IMR-90 (cell line): ENCODE data around the gene FBLN1. TPM values are rescaled to one million over a fixed set of nuclear protein-coding genes. Genes with fewer than 3 reads are reported as not detected.

Experiments
- ATAC-seq: fragments of 200-7000 bp; cut with Tn5 transposase; 2 replicates; pipeline ENCODE4 v1.9.1; 2020; ENCODE audit warnings: low read depth, mild to moderate bottlenecking, moderate library complexity
- BruUV-seq: library from RNA; stranded (reverse); fragments of 400-500 nt; replicated peaks from 2 replicates; lab custom pipeline; 2021; lab: Mats Ljungman, UMichigan
- CTCF ChIA-PET: fragments of 300-600 bp; formaldehyde crosslinking; extraction: SDS; loops from one replicate; lab custom pipeline; 2021; ENCODE audit warnings: antibody characterized with exemption; lab: Yijun Ruan, JAX
- POLR2A ChIA-PET: fragments of 300-600 bp; sonication (Branson Sonifier 250); formaldehyde crosslinking; loops from one replicate; lab custom pipeline; 2022; ENCODE audit warnings: antibody characterized with exemption; ENCODE audit not compliant: unreplicated experiment; lab: Charles Lee
- DNase-seq: peaks from one replicate; pipeline ENCODE4 v3.0.0; 2013
- H2AFZ ChIP-seq: replicated peaks from 2 replicates; pipeline ENCODE3; 2013; ENCODE audit warnings: low read length, mild to moderate bottlenecking; ENCODE audit not compliant: poor library complexity
- H2AK5ac ChIP-seq: 2 replicates; pipeline ENCODE4 v1.6.1; 2013; ENCODE audit warnings: low read depth, low read length, inconsistent platforms
- H2AK9ac ChIP-seq: replicated peaks from 2 replicates; pipeline ENCODE3; 2013; ENCODE audit warnings: mild to moderate bottlenecking, low read depth, low read length, moderate library complexity; ENCODE audit not compliant: poor library complexity
- H2BK120ac ChIP-seq: 2 replicates; pipeline ENCODE4 v1.6.1; 2013; ENCODE audit warnings: low read depth, low read length, inconsistent platforms
- H2BK15ac ChIP-seq: 3 replicates; pipeline ENCODE4 v1.6.1; 2013; ENCODE audit warnings: low read depth, low read length, inconsistent platforms
- H2BK20ac ChIP-seq: 2 replicates; pipeline ENCODE4 v1.6.1; 2013; ENCODE audit warnings: low read depth, mild to moderate bottlenecking, inconsistent platforms, low read length, moderate library complexity
- H2BK5ac ChIP-seq: 2 replicates; pipeline ENCODE4 v1.6.1; 2013; ENCODE audit warnings: mild to moderate bottlenecking, low read depth, low read length, inconsistent platforms; ENCODE audit not compliant: poor library complexity, severe bottlenecking
- H3K14ac ChIP-seq: replicated peaks from 2 replicates; pipeline ENCODE4 v1.6.1; 2013; ENCODE audit warnings: low read depth, low read length, inconsistent platforms
- H3K18ac ChIP-seq: 2 replicates; pipeline ENCODE4 v1.6.1; 2013; ENCODE audit warnings: low read depth, low read length, control low read depth
- H3K23ac ChIP-seq: 2 replicates; pipeline ENCODE4 v1.6.1; 2013; ENCODE audit warnings: low read depth, low read length, inconsistent platforms
- H3K27ac ChIP-seq: 2 replicates; pipeline ENCODE4 v1.5.1; 2013; ENCODE audit warnings: mild to moderate bottlenecking, control low read depth, low read length; ENCODE audit not compliant: insufficient read depth
- H3K27me3 ChIP-seq: 2 replicates; pipeline ENCODE4 v1.6.1; 2013; ENCODE audit warnings: low read length; ENCODE audit not compliant: control insufficient read depth, insufficient read depth
- H3K36me3 ChIP-seq: 2 replicates; pipeline ENCODE4 v1.6.1; 2013; ENCODE audit warnings: low read length, mixed read lengths; ENCODE audit not compliant: control insufficient read depth, insufficient read depth
- H3K4ac ChIP-seq: 2 replicates; pipeline ENCODE4 v1.6.1; 2013; ENCODE audit warnings: low read depth, low read length, inconsistent platforms
- H3K4me1 ChIP-seq: 2 replicates; pipeline ENCODE4 v1.6.1; 2013; ENCODE audit warnings: low read length, mixed read lengths; ENCODE audit not compliant: control insufficient read depth, insufficient read depth
- H3K4me2 ChIP-seq: 2 replicates; pipeline ENCODE4 v1.6.1; 2013; ENCODE audit warnings: low read depth, mild to moderate bottlenecking, control low read depth, low read length, moderate library complexity
- H3K4me3 ChIP-seq: 2 replicates; pipeline ENCODE4 v1.5.1; 2013; ENCODE audit warnings: low read depth, mild to moderate bottlenecking, control low read depth, low read length, moderate library complexity; ENCODE audit not compliant: insufficient read depth
- H3K56ac ChIP-seq: 2 replicates; pipeline ENCODE4 v1.6.1; 2013; ENCODE audit warnings: low read length, inconsistent platforms; ENCODE audit not compliant: insufficient read depth; ENCODE audit errors: extremely low read depth
- H3K79me1 ChIP-seq, 2 experiments: 2 replicates each; pipeline ENCODE4 v1.6.1; 2013; ENCODE audit warnings: low read length in 2 of 2, inconsistent platforms in 1 of 2, low read depth in 1 of 2
- H3K9ac ChIP-seq: 2 replicates; pipeline ENCODE4 v1.6.1; 2013; ENCODE audit warnings: low read depth, low read length, control low read depth
- H3K9me1 ChIP-seq: 2 replicates; pipeline ENCODE4 v1.6.1; 2013; ENCODE audit warnings: low read length, inconsistent platforms; ENCODE audit not compliant: insufficient read depth
- H3K9me3 ChIP-seq: 2 replicates; pipeline ENCODE4 v1.6.1; 2013; ENCODE audit warnings: low read length; ENCODE audit not compliant: control insufficient read depth, insufficient read depth
- H4K20me1 ChIP-seq: 2 replicates; pipeline ENCODE4 v1.6.1; 2013; ENCODE audit warnings: low read length, inconsistent platforms; ENCODE audit not compliant: insufficient read depth
- H4K5ac ChIP-seq: 2 replicates; pipeline ENCODE4 v1.6.1; 2013; ENCODE audit warnings: mild to moderate bottlenecking, low read depth, low read length, control low read depth
- H4K8ac ChIP-seq, 2 experiments: 2 replicates each; pipeline ENCODE4 v1.6.1; 2013; ENCODE audit warnings: low read depth in 2 of 2, low read length in 2 of 2, control low read depth in 1 of 2, inconsistent platforms in 1 of 2
- H4K91ac ChIP-seq: 2 replicates; pipeline ENCODE4 v1.6.1; 2013; ENCODE audit warnings: low read depth, low read length, inconsistent platforms; ENCODE audit not compliant: insufficient read depth
- BHLHE40 ChIP-seq: fragments of 150-350 bp; IDR thresholded peaks from 2 replicates; pipeline ENCODE4 v1.6.1; 2016; ENCODE audit warnings: mild to moderate bottlenecking, low read depth, low read length
- CEBPB ChIP-seq: IDR thresholded peaks from 2 replicates; pipeline ENCODE4 v1.6.1; 2012; ENCODE audit warnings: low read depth, low read length, improper control_type of control experiment
- CHD1 ChIP-seq: IDR thresholded peaks from 2 replicates; pipeline ENCODE4 v1.6.1; 2012; ENCODE audit warnings: low read depth, low read length, improper control_type of control experiment
- CTCF ChIP-seq: conservative IDR thresholded peaks from 2 replicates; pipeline ENCODE4 v1.5.1; 2012; ENCODE audit warnings: mild to moderate bottlenecking, low read depth, low read length, improper control_type of control experiment
- ELK1 ChIP-seq: fragments of 150-350 bp; IDR thresholded peaks from 2 replicates; pipeline ENCODE4 v1.6.1; 2016; ENCODE audit warnings: low read depth, mild to moderate bottlenecking, low read length, moderate library complexity, borderline replicate concordance
- FOS ChIP-seq: fragments of 150-350 bp; IDR thresholded peaks from 2 replicates; pipeline ENCODE4 v1.6.1; 2016; ENCODE audit warnings: low read depth, low read length
- MAFK ChIP-seq: IDR thresholded peaks from 2 replicates; pipeline ENCODE4 v1.6.1; 2012; ENCODE audit warnings: low read depth, low read length, improper control_type of control experiment
- MAZ ChIP-seq: IDR thresholded peaks from 2 replicates; pipeline ENCODE4 v1.6.1; 2012; ENCODE audit warnings: low read depth, mild to moderate bottlenecking, low read length, improper control_type of control experiment, moderate library complexity, borderline replicate concordance
- MXI1 ChIP-seq: IDR thresholded peaks from 2 replicates; pipeline ENCODE4 v1.6.1; 2012; ENCODE audit warnings: low read depth, mild to moderate bottlenecking, low read length, moderate library complexity, borderline replicate concordance
- NFE2L2 ChIP-seq: fragments of 150-350 bp; IDR thresholded peaks from 2 replicates; pipeline ENCODE4 v1.6.1; 2016; ENCODE audit warnings: low read depth, mild to moderate bottlenecking, low read length
- POLR2A ChIP-seq: IDR thresholded peaks from 2 replicates; pipeline ENCODE4 v1.6.1; 2012; ENCODE audit warnings: mild to moderate bottlenecking, low read depth, low read length
- RAD21 ChIP-seq: IDR thresholded peaks from 2 replicates; pipeline ENCODE4 v1.6.1; 2012; ENCODE audit warnings: low read length, improper control_type of control experiment
- RCOR1 ChIP-seq: IDR thresholded peaks from 2 replicates; pipeline ENCODE4 v1.6.1; 2012; ENCODE audit warnings: mild to moderate bottlenecking, low read length, improper control_type of control experiment; ENCODE audit not compliant: insufficient replicate concordance
- RFX5 ChIP-seq: IDR thresholded peaks from 2 replicates; pipeline ENCODE4 v1.8.0; 2012; ENCODE audit warnings: low read depth, mild to moderate bottlenecking, low read length, moderate library complexity
- SMC3 ChIP-seq: fragments of 150-350 bp; IDR thresholded peaks from 2 replicates; pipeline ENCODE4 v1.6.1; 2016; ENCODE audit warnings: low read depth, mild to moderate bottlenecking, antibody characterized with exemption, low read length, moderate library complexity
- WGBS, 2 experiments: methylation state at CpG; one replicate each; pipeline versions ENCODE4 v1.1.5 to v1.1.7; 2013; ENCODE audit warnings: missing lambda C conversion rate in 2 of 2; ENCODE audit not compliant: insufficient read length in 1 of 2; ENCODE audit errors: extremely low coverage in 2 of 2; 5-methylcytosine and 5-hydroxymethylcytosine counted together
- dilution Hi-C: fragments of 300-500 bp; cut with HindIII; formaldehyde crosslinking; loops from one replicate; pipeline ENCODE4 v1.14.3; 2018; ENCODE audit warnings: low sequenced_read_pairs; ENCODE audit not compliant: unreplicated experiment
- in situ Hi-C: fragments of 300-500 bp; cut with MboI; formaldehyde crosslinking; loops from 3 replicates; pipeline ENCODE4 v1.14.3; 2019; ENCODE audit warnings: low sequenced_read_pairs, inconsistent platforms, mixed read lengths
- intact Hi-C: fragments of 100-400 bp; cut with micrococcal nuclease; formaldehyde crosslinking; loops from 2 replicates; pipeline ENCODE4 v1.10.0; 2022
- polyA plus RNA-seq, 3 experiments: library from polyadenylated mRNA; depleted of rRNA; stranded (reverse); fragments of >200 nt; gene quantifications; 2 replicates each; pipeline ENCODE4 v1.2.3, GENCODE V29; 2012; ENCODE audit warnings: low replicate concordance in 1 of 3
- total RNA-seq: library from RNA; depleted of rRNA; stranded (reverse); fragments of >200 nt; gene quantifications from 2 replicates; pipeline ENCODE4 v1.2.3, GENCODE V29; 2012
- TF ChIP-seq, protein P1 (sequence below): fragments of 150-350 bp; IDR thresholded peaks from 2 replicates; pipeline ENCODE4 v1.6.1; 2017; ENCODE audit warnings: mild to moderate bottlenecking, antibody characterized with exemption, low read length, low read depth

Gene FBLN1
- total and polyA plus RNA-seq, 2 of the 4 experiments (the other 2 are of a cell fraction): 11.3 to 87.9 TPM

- no peak overlapping the region for H3K14ac ChIP-seq
- TF ChIP-seq CTCF: no peak
- no peak for TF ChIP-seq MAZ
- TF ChIP-seq POLR2A: no peak
- TF ChIP-seq, protein P1, sequence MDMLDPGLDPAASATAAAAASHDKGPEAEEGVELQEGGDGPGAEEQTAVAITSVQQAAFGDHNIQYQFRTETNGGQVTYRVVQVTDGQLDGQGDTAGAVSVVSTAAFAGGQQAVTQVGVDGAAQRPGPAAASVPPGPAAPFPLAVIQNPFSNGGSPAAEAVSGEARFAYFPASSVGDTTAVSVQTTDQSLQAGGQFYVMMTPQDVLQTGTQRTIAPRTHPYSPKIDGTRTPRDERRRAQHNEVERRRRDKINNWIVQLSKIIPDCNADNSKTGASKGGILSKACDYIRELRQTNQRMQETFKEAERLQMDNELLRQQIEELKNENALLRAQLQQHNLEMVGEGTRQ: no peak
- TF ChIP-seq ELK1: no peak
- TF ChIP-seq RFX5: no peak
- no peak for TF ChIP-seq MAFK
- no peak for TF ChIP-seq MXI1
- TF ChIP-seq SMC3: no peak
- no peak for TF ChIP-seq FOS
- no peak for TF ChIP-seq CEBPB
- TF ChIP-seq RAD21: no peak
- no peak for TF ChIP-seq BHLHE40
- no peak for TF ChIP-seq NFE2L2
- TF ChIP-seq CHD1: no peak
- no peak for TF ChIP-seq RCOR1
- no peak overlapping the region for H2AK9ac ChIP-seq
- H3K79me1 ChIP-seq: no peaks in the 10 kb centered on the region
- WGBS, 2 experiments: 82% methylated on average over 5 of the region's 15 CpGs; no CpG with 5 or more reads in 1 of the 2 experiments
- 0 out of 2 replicates have a peak, but pooled peaks cover 3% of the 10 kb centered on the region for H3K9me1 ChIP-seq
- DNase-seq (no peak), ATAC-seq (no peak)
- H3K4me2 ChIP-seq: no peak overlapping the region
- no peak overlapping the region for H4K8ac ChIP-seq
- no peak overlapping the region for H2BK15ac ChIP-seq
- no peak overlapping the region for H3K4ac ChIP-seq
- no peak overlapping the region for H2BK120ac ChIP-seq
- dilution Hi-C loops: no loop called here
- H3K56ac ChIP-seq: no peak overlapping the region
- H3K4me1 ChIP-seq: no peaks in the 10 kb centered on the region; the same call in 1 of the 2 replicates
- peaks cover 27% of the 10 kb centered on the region for H3K27me3 ChIP-seq
- no peak overlapping the region for H4K91ac ChIP-seq
- no peak overlapping the region for H4K5ac ChIP-seq
- no peaks in the 10 kb centered on the region for H3K36me3 ChIP-seq
- POLR2A ChIA-PET: no interaction called here
- no peak overlapping the region for H2BK20ac ChIP-seq
- no peak overlapping the region for H3K9ac ChIP-seq
- no TSS peak for BruUV-seq
- H3K4me3 ChIP-seq: no peak overlapping the region
- no peak overlapping the region for H3K18ac ChIP-seq
- no peak overlapping the region for H2BK5ac ChIP-seq
- H3K27ac ChIP-seq: no peak overlapping the region
- H3K9me3 ChIP-seq: no peaks in the 10 kb centered on the region
- no peaks in the 10 kb centered on the region for H4K20me1 ChIP-seq
- no peak overlapping the region for H2AK5ac ChIP-seq
- no peak overlapping the region for H2AFZ ChIP-seq
- no peak overlapping the region for H3K23ac ChIP-seq
- intact Hi-C loops: no loop called here
- in situ Hi-C loops: no loop called here
- CTCF ChIA-PET: no interaction called here
Measured at GRCh38 chr22:45630436-45630835, 127.8 kb downstream of the FBLN1 start.
